CD4-positive, alpha-beta T cell (primary cell): ENCODE results near the gene ZDHHC18. TPM values are rescaled to one million over a fixed set of nuclear protein-coding genes. Genes with fewer than 3 reads are reported as not detected.
A peak's percentile ranks its signal among the peaks of the same experiment; 100 is the strongest.

ENCODE experiments used
- ATAC-seq: fragments of 200-7000 bp; cut with Tn5 transposase; one replicate; pipeline ENCODE4 v1.10.0; 2022; ENCODE audit warnings: mild to moderate bottlenecking; ENCODE audit not compliant: poor library complexity
- CTCF ChIA-PET: fragments of 350-600 bp; sonication (Branson Sonifier 250); formaldehyde crosslinking; loops from one replicate; lab custom pipeline; 2021; ENCODE audit warnings: antibody characterized with exemption, inconsistent platforms; lab: Charles Lee
- POLR2A ChIA-PET: fragments of 350-600 bp; sonication (Branson Sonifier 250); formaldehyde crosslinking; loops from one replicate; lab custom pipeline; 2021; ENCODE audit warnings: antibody characterized with exemption, inconsistent platforms; lab: Charles Lee
- DNase-seq, 14 experiments: peaks; one replicate each; pipeline ENCODE4 v3.0.0-alpha.2; 2013 to 2020; ENCODE audit warnings: mixed read lengths in 2 of 14
- H3K27ac ChIP-seq, 2 donors: one replicate each; pipeline versions ENCODE4 v1.5.1 to v1.7.0; 2013; ENCODE audit warnings: low read length in 2 of 2, low read depth in 1 of 2, mild to moderate bottlenecking in 1 of 2
- H3K27me3 ChIP-seq, 2 experiments: 1 replicate in 1 of 2; 2 replicates in 1 of 2; pipeline versions ENCODE4 v1.6.1 to v1.7.0; 2013; ENCODE audit warnings: low read length in 2 of 2, control low read depth in 1 of 2, mild to moderate bottlenecking in 1 of 2, moderate library complexity in 1 of 2; ENCODE audit not compliant: insufficient read depth in 2 of 2, control insufficient read depth in 1 of 2
- H3K36me3 ChIP-seq: one replicate; pipeline ENCODE4 v1.6.1; 2013; ENCODE audit warnings: low read length, control low read depth; ENCODE audit not compliant: insufficient read depth
- H3K4me1 ChIP-seq: one replicate; pipeline ENCODE4 v1.6.1; 2013; ENCODE audit warnings: low read length, control low read depth; ENCODE audit not compliant: insufficient read depth
- H3K4me3 ChIP-seq: one replicate; pipeline ENCODE4 v1.5.1; 2013; ENCODE audit warnings: mild to moderate bottlenecking, low read length, moderate library complexity
- H3K9me3 ChIP-seq, 2 experiments: 1 replicate in 1 of 2; 2 replicates in 1 of 2; pipeline versions ENCODE4 v1.6.1 to v1.7.0; 2013; ENCODE audit warnings: low read length in 2 of 2, mild to moderate bottlenecking in 2 of 2, control low read depth in 1 of 2, moderate library complexity in 1 of 2; ENCODE audit not compliant: control insufficient read depth in 1 of 2, insufficient read depth in 1 of 2
- H3K27ac Mint-ChIP-seq: one replicate; pipeline ENCODE4 v1.8.0; 2020; ENCODE audit warnings: mixed read lengths
- H3K27me3 Mint-ChIP-seq: one replicate; pipeline ENCODE4 v1.8.0; 2021; ENCODE audit warnings: mixed read lengths
- H3K36me3 Mint-ChIP-seq: one replicate; pipeline ENCODE4 v1.8.0; 2021; ENCODE audit warnings: low read depth, mixed read lengths
- H3K4me1 Mint-ChIP-seq: one replicate; pipeline ENCODE4 v1.8.0; 2021; ENCODE audit warnings: low read depth, mixed read lengths
- H3K4me3 Mint-ChIP-seq: one replicate; pipeline ENCODE4 v1.8.0; 2020; ENCODE audit warnings: mild to moderate bottlenecking, mixed read lengths
- H3K9me3 Mint-ChIP-seq: one replicate; pipeline ENCODE4 v1.8.0; 2020; ENCODE audit warnings: mixed read lengths
- CTCF ChIP-seq: fragments of 200-600 bp; IDR thresholded peaks from one replicate; pipeline ENCODE4 v1.8.0; 2022; ENCODE audit warnings: antibody characterized with exemption, mild to moderate bottlenecking
- intact Hi-C, 2 experiments: fragments of 100-400 bp; cut with DNase I in 1 of 2; cut with micrococcal nuclease in 1 of 2; formaldehyde crosslinking; loops; one replicate each; pipeline versions ENCODE4 v1.15.1 to v1.9.0; 2023 to 2025; cut with DNase I, micrococcal nuclease
- total RNA-seq, 174 experiments: library from RNA in 2 of 174; stranded (reverse) in 2 of 174; gene quantifications; one replicate each; pipeline ENCODE4 v1.2.3 and lab custom pipeline; 2021 to 2026

ZDHHC18 gene
- total RNA-seq, 2 experiments from 2014 or later: 46.2 to 48.0 TPM

DNA sequence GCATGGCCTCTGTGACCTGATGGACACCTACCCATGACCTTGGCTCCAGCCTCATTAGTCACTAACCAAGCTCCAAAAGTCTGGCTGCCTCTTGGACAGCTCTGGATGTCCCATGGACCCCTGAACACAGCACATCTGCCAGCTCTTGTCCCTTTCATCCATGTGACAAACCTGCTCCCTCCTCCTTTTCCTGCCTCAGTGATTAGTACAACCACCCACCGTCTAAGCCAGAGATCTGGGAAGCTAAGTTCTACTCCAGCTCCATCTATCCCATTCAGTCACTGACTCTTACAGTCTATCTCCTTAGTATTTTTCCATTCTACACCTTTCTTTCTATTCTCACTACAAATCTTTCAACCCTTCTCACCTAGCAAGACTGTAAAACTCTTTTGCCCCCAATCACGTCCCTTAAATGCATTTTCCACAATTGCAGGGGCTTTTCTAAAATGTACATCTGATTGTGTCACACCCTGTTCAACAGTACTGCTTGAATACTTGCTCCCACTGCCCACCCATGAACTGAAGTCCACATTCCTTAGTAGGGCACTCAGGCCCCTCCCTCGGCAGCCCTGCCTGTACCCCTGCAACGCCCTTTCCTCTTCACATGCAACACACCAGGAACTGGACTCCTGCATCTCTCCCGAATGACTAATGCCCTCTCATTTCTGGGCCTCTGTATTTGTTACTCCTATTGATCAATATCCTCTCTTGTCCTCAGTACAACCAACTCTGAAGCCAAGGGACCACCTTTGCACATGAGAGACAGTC, 56.4 kb downstream of the ZDHHC18 start:
- no peak overlapping the region for H3K4me3 ChIP-seq
- ATAC-seq (no peak), DNase-seq (no peak)
- peaks cover 4% of the 10 kb centered on the region for H3K4me1 ChIP-seq
- H3K27ac ChIP-seq: no peak overlapping the region
- Mint-ChIP-seq H3K27me3 (no peaks in the 10 kb centered on the region), H3K9me3 (no peaks in the 10 kb centered on the region), H3K4me3 (no peak overlapping the region), H3K36me3 (peaks cover 86% of the 10 kb centered on the region), H3K4me1 (peaks cover 14% of the 10 kb centered on the region), H3K27ac (no peak overlapping the region)
- ChIA-PET CTCF (interaction anchor here (0.9 to 1.1 kb wide), 2 partner anchors 24 to 281 kb away, joined by 3 read pairs; no protein-coding TSS in a partner anchor), POLR2A (interaction anchor here (1.0 kb wide), 1 partner anchor 18 kb away, joined by 3 read pairs; no protein-coding TSS in a partner anchor)
- TF ChIP-seq CTCF: no peak
- H3K36me3 ChIP-seq: peaks cover 88% of the 10 kb centered on the region
- H3K9me3 ChIP-seq: no peaks in the 10 kb centered on the region
- no peaks in the 10 kb centered on the region for H3K27me3 ChIP-seq
- intact Hi-C loops: no loop called here

DNA sequence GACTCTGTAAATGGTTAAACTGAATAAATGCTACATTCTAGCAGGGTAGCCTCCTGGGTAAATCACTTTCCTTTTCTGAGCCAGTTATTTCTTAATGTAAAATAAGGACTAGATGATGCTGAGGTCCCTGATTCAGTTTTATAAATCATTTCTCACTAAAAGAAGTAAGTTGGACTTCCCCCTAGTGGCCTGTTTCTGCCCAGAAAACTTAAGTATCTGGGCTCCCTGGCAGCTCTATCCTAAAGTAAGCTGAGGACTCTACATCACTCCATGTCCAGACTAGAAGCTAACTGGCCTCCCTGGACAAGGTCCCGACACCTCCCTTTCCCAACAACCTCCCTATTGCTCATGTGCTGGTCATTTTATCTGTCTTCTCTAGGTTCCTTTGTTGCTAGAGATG, 60.6 kb downstream of the ZDHHC18 start:
- H3K4me3 Mint-ChIP-seq: peak overlapping the region; percentile 90
- peak in 3 of 14 experiments; percentile 32 to 56 (median 49) for DNase-seq
- H3K27ac ChIP-seq: no peak overlapping the region
- no peaks in the 10 kb centered on the region for H3K9me3 ChIP-seq
- ChIA-PET CTCF (interaction anchor here (1.1 to 1.6 kb wide), 4 partner anchors 12 to 32 kb away, joined by 3 to 4 read pairs (median 4); no protein-coding TSS in a partner anchor), POLR2A (interaction anchor here (1.3 kb wide), 1 partner anchor 22 kb away, joined by 6 read pairs; no protein-coding TSS in a partner anchor)
- H3K36me3 Mint-ChIP-seq: peaks cover 88% of the 10 kb centered on the region
- H3K4me1 ChIP-seq: peaks cover 31% of the 10 kb centered on the region
- no peaks in the 10 kb centered on the region for H3K27me3 ChIP-seq
- peak overlapping the region; percentile 75 for H3K27ac Mint-ChIP-seq
- peak; percentile 31 for TF ChIP-seq CTCF
- no peak for ATAC-seq
- H3K27me3 Mint-ChIP-seq: no peaks in the 10 kb centered on the region
- peaks cover 61% of the 10 kb centered on the region for H3K36me3 ChIP-seq
- intact Hi-C loops: no loop called here
- H3K9me3 Mint-ChIP-seq: no peaks in the 10 kb centered on the region
- H3K4me3 ChIP-seq: no peak overlapping the region
- H3K4me1 Mint-ChIP-seq: peaks cover 44% of the 10 kb centered on the region

DNA sequence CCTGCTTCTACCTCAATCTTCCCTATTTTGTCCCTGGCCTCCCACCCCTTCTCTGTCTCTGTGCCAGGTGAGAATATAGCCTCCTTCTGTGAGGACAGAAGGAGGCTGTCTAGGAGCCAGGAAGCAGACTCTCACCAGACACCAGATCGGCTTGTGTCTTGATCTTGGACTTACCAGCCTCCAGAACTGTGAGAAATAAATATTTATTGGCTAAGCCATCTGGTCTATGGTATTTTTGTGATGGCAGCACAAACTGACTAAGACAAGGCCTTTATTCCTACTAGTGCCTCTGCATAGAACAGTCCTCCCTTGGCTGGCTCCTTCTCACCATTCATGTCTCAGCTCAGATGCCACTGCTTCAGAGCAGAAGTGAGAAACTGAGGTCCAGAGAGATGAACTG, 61.7 kb downstream of the ZDHHC18 start:
- Histone ChIP-seq H3K9me3 (no peaks in the 10 kb centered on the region), H3K27me3 (no peaks in the 10 kb centered on the region), H3K4me3 (no peak overlapping the region), H3K36me3 (peaks cover 61% of the 10 kb centered on the region), H3K4me1 (peaks cover 31% of the 10 kb centered on the region), H3K27ac (no peak overlapping the region)
- Mint-ChIP-seq H3K9me3 (no peaks in the 10 kb centered on the region), H3K4me1 (peaks cover 44% of the 10 kb centered on the region), H3K4me3 (peak overlapping the region; percentile 96), H3K36me3 (peaks cover 88% of the 10 kb centered on the region), H3K27ac (peak overlapping the region; percentile 97), H3K27me3 (no peaks in the 10 kb centered on the region)
- ChIA-PET POLR2A (interaction anchor here (1.4 to 3.4 kb wide), 3 partner anchors 11 to 412 kb away, joined by 3 to 82 read pairs (median 36); partner anchors contain the start of gene GPATCH3), CTCF (interaction anchor here (1.0 kb wide), 1 partner anchor 23 kb away, joined by 3 read pairs; no protein-coding TSS in a partner anchor)
- ATAC-seq (no peak), DNase-seq (no peak)
- intact Hi-C loops: no loop called here
- no peak for TF ChIP-seq CTCF
